GM12865 (cell line): Measurements from ENCODE around the gene COX19.

Source experiments
- DNase-seq: peaks from one replicate; pipeline ENCODE4 v3.0.0; 2010; ENCODE audit warnings: low read depth
- H3K4me3 ChIP-seq: 2 replicates; pipeline ENCODE4 v1.5.1; 2011; ENCODE audit warnings: mild to moderate bottlenecking, low read depth, low read length, control low read depth
- TF ChIP-seq, protein P1 (sequence below): IDR thresholded peaks from 2 replicates; pipeline ENCODE4 v1.5.1; 2011; ENCODE audit warnings: low read length, control low read depth, low read depth, inconsistent platforms; ENCODE audit not compliant: insufficient read depth; ENCODE audit errors: missing control alignments

Gene COX19

DNA sequence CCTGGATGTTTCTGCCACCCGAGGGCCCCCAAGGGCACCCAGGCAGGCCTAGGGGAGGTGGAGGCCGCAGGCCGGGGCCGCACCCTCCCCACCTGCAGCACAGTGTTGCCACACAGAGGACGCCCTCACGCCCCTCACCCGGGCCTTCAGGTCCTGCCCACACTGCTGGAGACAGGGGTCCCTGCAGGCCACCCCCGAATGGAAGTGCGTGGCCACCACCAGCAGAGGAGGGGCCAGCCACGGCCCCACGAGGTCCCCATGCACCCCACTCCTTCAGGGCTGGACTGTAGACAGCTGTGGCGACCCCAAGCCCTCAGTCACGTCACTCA is 56.3 kb downstream of the COX19 start:
- TF ChIP-seq, protein P1, sequence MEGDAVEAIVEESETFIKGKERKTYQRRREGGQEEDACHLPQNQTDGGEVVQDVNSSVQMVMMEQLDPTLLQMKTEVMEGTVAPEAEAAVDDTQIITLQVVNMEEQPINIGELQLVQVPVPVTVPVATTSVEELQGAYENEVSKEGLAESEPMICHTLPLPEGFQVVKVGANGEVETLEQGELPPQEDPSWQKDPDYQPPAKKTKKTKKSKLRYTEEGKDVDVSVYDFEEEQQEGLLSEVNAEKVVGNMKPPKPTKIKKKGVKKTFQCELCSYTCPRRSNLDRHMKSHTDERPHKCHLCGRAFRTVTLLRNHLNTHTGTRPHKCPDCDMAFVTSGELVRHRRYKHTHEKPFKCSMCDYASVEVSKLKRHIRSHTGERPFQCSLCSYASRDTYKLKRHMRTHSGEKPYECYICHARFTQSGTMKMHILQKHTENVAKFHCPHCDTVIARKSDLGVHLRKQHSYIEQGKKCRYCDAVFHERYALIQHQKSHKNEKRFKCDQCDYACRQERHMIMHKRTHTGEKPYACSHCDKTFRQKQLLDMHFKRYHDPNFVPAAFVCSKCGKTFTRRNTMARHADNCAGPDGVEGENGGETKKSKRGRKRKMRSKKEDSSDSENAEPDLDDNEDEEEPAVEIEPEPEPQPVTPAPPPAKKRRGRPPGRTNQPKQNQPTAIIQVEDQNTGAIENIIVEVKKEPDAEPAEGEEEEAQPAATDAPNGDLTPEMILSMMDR: no peak
- no peak overlapping the region for H3K4me3 ChIP-seq
- DNase-seq: no peak

DNA sequence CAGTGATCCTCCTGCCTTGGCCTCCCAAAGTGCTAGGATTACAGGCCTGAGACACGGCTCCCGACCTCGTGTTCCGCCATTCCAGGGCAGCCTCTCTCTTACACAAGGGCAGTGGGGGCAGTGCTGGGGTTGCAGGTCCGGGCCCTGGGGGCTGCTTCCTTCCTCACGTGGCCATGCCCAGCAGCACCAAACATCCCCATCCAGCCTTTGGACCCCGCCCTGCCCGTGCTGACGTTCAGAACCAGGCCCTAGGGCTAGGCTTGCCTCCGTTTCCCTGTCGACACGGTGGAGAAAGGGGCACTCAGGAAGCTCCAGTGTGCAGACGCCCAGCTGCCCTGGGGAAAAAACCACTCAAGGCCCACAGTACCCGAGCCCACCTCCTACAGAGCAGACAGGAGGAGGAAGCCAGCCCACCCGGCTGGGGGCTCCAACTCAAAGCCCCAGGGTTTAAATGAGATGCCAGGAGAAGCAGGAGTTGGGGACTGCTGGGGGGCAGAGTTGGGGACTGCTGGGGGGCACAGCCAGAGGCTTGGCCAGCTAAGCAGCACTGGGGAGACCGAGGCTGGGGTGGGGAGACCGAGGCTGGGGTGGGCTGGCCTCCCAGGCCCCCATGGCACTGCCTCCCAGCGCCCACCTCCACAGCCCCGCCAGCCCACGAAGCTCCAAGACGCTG is 56.8 kb downstream of the COX19 start:
- H3K4me3 ChIP-seq: no peak overlapping the region
- no peak for DNase-seq
- TF ChIP-seq, protein P1: no peak

DNA sequence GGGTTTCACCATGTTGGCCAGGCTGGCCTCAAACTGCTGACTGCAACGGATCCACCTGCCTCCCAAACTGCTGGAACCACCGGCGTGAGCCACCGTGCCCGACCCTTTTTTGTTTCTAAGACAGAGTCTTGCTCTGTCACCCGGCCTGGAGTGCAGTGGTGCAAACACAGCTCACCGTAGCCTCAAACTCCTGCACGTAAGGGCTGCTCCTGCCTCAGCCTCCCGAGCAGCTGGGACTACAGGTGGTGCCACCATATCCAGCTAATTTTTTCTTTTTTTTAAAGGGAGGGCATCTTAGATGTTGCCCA is 57.3 kb downstream of the COX19 start:
- no peak overlapping the region for H3K4me3 ChIP-seq
- DNase-seq: no peak
- TF ChIP-seq, protein P1: no peak

DNA sequence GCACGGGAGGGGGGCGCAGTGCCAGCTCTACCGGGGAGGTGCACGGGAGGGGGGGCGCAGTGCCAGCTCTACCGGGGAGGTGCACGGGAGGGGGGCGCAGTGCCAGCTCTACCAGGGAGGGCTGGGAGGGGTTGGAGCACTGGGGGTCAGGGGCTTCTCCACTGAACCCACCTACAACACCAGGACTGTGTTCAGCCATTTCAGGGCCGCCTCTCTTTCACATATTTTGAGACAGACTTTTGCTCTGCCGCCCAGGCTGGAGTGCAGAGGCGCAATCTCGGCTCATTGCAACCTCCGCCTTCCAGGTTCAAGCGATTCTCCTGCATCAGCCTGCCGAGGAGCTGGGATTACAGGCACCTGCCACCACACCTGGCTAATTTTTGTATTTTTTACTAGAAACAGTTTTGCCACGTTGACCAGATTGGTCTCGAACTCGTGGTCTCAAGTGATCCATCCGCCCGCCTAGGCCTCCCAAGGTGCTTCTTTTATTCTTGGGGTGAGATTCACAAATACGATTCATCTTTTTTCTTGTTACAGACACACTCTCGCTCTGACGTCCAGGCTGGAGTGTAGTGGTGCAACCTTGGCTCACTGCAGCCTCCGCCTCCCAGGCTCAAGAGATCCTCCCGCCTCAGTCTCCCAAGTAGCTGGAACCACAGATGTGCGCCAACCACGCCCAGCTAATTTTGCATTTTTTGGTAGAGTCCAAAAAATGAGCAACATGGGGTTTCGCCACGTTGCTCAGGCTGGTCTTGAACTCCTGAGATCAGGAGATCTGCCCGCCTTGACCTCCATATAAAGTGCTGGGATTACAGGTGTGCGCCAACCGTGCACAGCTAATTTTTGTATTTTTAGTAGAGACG is 57.9 kb downstream of the COX19 start:
- no peak overlapping the region for H3K4me3 ChIP-seq
- TF ChIP-seq, protein P1: no peak
- no peak for DNase-seq

DNA sequence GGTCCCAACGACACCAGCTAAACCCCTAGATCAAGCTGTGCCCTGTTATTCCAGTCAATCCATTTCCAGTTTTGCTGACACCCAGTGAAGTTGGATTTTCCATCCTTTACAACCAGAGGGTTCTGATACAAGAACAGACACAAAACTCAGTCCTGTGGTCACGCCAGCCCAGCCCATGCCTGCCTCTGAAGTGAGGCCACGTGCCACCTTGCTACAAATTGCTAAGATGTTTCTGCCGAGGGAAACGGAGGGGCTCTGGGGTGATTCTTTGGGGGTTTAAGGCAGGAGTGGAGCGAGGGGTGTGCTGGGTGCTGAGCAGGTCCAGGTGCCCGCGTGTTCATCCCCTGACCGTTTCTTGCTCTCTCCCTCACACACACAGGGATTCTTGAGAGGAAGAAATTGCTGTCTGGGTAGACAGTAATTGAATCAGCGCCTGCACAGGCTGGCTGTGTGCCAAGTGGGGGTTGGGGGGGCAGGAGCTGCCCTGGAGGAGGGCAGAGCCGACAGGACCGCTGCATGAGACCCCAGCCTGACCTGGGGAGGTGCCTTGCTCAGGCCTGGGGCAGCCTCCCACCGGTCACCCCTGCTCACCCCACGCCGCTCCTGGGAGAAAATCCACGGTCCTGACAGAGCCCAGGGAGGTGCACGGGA is 58.9 kb downstream of the COX19 start:
- TF ChIP-seq, protein P1: no peak
- DNase-seq: no peak
- H3K4me3 ChIP-seq: no peak overlapping the region
